Mucosa of descending colon (tissue), 3 donors: Measurements from ENCODE around the gene SF3A1. TPM values are rescaled to one million over a fixed set of nuclear protein-coding genes. Genes with fewer than 3 reads are reported as not detected.

Experiments
- ATAC-seq: fragments of 200-7000 bp; cut with Tn5 transposase; one replicate; pipeline ENCODE4 v1.9.1; 2020; ENCODE audit warnings: mild to moderate bottlenecking, moderate library complexity
- DNase-seq, 3 donors: peaks; one replicate each; pipeline ENCODE4 v3.0.0-alpha.2; 2020
- H3K36me3 ChIP-seq: fragments of 200-600 bp; one replicate; pipeline ENCODE4 v1.8.0; 2021; ENCODE audit warnings: low read depth, mild to moderate bottlenecking
- H3K4me1 ChIP-seq: fragments of 200-600 bp; one replicate; pipeline ENCODE4 v1.8.0; 2021; ENCODE audit warnings: low read depth, mild to moderate bottlenecking
- H3K4me3 ChIP-seq: fragments of 200-600 bp; one replicate; pipeline ENCODE4 v1.8.0; 2021; ENCODE audit warnings: mild to moderate bottlenecking
- H3K9me3 ChIP-seq: fragments of 200-600 bp; one replicate; pipeline ENCODE4 v1.8.0; 2021; ENCODE audit warnings: mild to moderate bottlenecking
- intact Hi-C, 2 donors: fragments of 100-400 bp; cut with DNase I in 1 of 2; cut with micrococcal nuclease in 1 of 2; formaldehyde crosslinking; loops; one replicate each; pipeline versions ENCODE4 v1.11.0 to v1.11.1; 2022; cut with DNase I, micrococcal nuclease
- total RNA-seq, 3 donors: library from RNA; stranded (reverse); fragmentation: NEBNext Ultra II Directional in 2 of 3; extraction: Animal tissue kit (Norgen Biotek cat#: 25700) in 2 of 3; gene quantifications; one replicate each; pipeline versions ENCODE4 v1.2.1 to v1.2.4, GENCODE V29; 2021 to 2023
- TF ChIP-seq, protein P1 (sequence below): fragments of 200-600 bp; IDR thresholded peaks from one replicate; pipeline ENCODE4 v1.8.0; 2022; ENCODE audit warnings: antibody characterized with exemption, mild to moderate bottlenecking
- donor health status: DM: no; HTN: no; CAD: no; lungs with moderate emphysema.
- donor health status: DM: no; HTN: no; CAD: no.
- donor health status: DM: no; HTN: yes; CAD: no.

Gene SF3A1
- total RNA-seq, 3 donors from 2014 or later = 133 to 152 (median 151) TPM

DNA sequence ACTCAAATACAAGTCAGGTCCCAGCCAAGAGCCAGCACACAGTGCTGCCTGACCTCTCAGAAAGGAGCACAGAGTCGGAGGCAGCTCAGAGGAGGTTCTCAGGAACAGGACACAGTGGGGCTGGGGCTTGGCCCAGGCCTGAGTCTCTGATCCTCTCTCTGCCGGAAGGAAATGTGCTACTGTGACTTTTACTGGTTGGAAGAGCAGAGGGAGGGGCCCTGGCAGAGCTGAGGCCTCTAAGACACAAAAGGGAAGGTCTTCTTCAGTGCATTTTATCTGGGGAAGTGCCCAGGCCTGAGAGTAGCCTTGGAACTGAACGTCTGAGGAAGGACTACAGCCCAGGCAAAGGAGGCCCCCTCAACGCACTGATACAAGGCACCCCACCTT lies 51.2 kb downstream of the SF3A1 start:
- H3K4me3 ChIP-seq = no peak overlapping the region
- no peaks in the 10 kb centered on the region for H3K9me3 ChIP-seq
- intact Hi-C loops = no loop called here
- TF ChIP-seq, protein P1, sequence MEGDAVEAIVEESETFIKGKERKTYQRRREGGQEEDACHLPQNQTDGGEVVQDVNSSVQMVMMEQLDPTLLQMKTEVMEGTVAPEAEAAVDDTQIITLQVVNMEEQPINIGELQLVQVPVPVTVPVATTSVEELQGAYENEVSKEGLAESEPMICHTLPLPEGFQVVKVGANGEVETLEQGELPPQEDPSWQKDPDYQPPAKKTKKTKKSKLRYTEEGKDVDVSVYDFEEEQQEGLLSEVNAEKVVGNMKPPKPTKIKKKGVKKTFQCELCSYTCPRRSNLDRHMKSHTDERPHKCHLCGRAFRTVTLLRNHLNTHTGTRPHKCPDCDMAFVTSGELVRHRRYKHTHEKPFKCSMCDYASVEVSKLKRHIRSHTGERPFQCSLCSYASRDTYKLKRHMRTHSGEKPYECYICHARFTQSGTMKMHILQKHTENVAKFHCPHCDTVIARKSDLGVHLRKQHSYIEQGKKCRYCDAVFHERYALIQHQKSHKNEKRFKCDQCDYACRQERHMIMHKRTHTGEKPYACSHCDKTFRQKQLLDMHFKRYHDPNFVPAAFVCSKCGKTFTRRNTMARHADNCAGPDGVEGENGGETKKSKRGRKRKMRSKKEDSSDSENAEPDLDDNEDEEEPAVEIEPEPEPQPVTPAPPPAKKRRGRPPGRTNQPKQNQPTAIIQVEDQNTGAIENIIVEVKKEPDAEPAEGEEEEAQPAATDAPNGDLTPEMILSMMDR = no peak
- H3K4me1 ChIP-seq = peaks cover 80% of the 10 kb centered on the region
- peak; percentile 74 for ATAC-seq
- DNase-seq = peak; percentile 71 to 85 (median 71)
- H3K36me3 ChIP-seq = no peaks in the 10 kb centered on the region

- H3K4me3 ChIP-seq = no peak overlapping the region
- peaks cover 72% of the 10 kb centered on the region for H3K4me1 ChIP-seq
- DNase-seq (peak; percentile 62 to 73 (median 66)), ATAC-seq (peak; percentile 25)
- intact Hi-C loops = no loop called here
- H3K36me3 ChIP-seq = no peaks in the 10 kb centered on the region
- TF ChIP-seq, protein P1 = no peak
- H3K9me3 ChIP-seq = no peaks in the 10 kb centered on the region
These were observed 52.0 kb downstream of the SF3A1 start for GRCh38 chr22:30304495-30305244.

GRCh38 chr22:30302810-30303138 lies 53.9 kb downstream of the SF3A1 start:
- TF ChIP-seq, protein P1 = no peak
- H3K36me3 ChIP-seq = no peaks in the 10 kb centered on the region
- DNase-seq (no peak), ATAC-seq (no peak)
- H3K4me3 ChIP-seq = no peak overlapping the region
- intact Hi-C loops = no loop called here
- H3K9me3 ChIP-seq = no peaks in the 10 kb centered on the region
- H3K4me1 ChIP-seq = peaks cover 66% of the 10 kb centered on the region

GRCh38 chr22:30301995-30302809 lies 54.5 kb downstream of the SF3A1 start:
- TF ChIP-seq, protein P1 = no peak
- intact Hi-C loops = no loop called here
- Histone ChIP-seq H3K9me3 (no peaks in the 10 kb centered on the region), H3K4me3 (no peak overlapping the region), H3K36me3 (no peaks in the 10 kb centered on the region), H3K4me1 (peaks cover 65% of the 10 kb centered on the region)
- ATAC-seq = peak; percentile 56
- peak; percentile 65 to 74 (median 73) for DNase-seq

- intact Hi-C loops = no loop called here
- H3K9me3 ChIP-seq = no peaks in the 10 kb centered on the region
- no peak overlapping the region for H3K4me3 ChIP-seq
- no peak for DNase-seq
- H3K36me3 ChIP-seq = no peaks in the 10 kb centered on the region
- H3K4me1 ChIP-seq = peaks cover 38% of the 10 kb centered on the region
- no peak for ATAC-seq
- TF ChIP-seq, protein P1 = no peak
These were observed 57.4 kb downstream of the SF3A1 start for GRCh38 chr22:30299322-30299721.
